OCI-LY7 (cell line): ENCODE measurements around the gene LCNL1.

Source experiments
- EZH2phosphoT487 ChIP-seq: fragments of 200-600 bp; sonication (generic); IDR thresholded peaks from 2 replicates; pipeline ENCODE4 v1.6.1; 2018; ENCODE audit warnings: low read depth, borderline replicate concordance, mild to moderate bottlenecking, mixed run types, antibody characterized with exemption, low read length, moderate library complexity, mixed read lengths
- TF ChIP-seq, protein P1 (sequence below): fragments of 200-600 bp; sonication (generic); conservative IDR thresholded peaks from 2 replicates; pipeline ENCODE4 v1.5.1; 2014; ENCODE audit warnings: mild to moderate bottlenecking, antibody characterized with exemption, low read length, moderate library complexity, mixed read lengths

DNA sequence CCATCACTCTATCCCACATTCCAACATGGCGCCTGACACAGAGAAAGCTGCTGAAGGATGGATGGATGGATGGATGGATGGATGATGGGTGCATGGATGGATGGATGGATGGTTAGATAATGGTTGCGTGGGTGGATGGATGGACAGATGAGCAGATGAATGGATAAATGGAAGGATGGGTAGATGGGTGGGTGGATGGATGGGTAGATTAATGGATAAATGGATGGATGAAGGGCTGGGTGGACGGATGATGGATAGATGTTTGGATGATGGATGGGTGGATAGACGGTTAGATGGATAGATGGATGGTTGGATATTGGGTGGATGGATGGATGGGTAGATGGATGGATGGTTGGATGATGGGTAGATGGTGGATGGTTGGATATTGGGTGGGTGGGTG lies 26.2 kb upstream of the LCNL1 start:
- TF ChIP-seq, protein P1, sequence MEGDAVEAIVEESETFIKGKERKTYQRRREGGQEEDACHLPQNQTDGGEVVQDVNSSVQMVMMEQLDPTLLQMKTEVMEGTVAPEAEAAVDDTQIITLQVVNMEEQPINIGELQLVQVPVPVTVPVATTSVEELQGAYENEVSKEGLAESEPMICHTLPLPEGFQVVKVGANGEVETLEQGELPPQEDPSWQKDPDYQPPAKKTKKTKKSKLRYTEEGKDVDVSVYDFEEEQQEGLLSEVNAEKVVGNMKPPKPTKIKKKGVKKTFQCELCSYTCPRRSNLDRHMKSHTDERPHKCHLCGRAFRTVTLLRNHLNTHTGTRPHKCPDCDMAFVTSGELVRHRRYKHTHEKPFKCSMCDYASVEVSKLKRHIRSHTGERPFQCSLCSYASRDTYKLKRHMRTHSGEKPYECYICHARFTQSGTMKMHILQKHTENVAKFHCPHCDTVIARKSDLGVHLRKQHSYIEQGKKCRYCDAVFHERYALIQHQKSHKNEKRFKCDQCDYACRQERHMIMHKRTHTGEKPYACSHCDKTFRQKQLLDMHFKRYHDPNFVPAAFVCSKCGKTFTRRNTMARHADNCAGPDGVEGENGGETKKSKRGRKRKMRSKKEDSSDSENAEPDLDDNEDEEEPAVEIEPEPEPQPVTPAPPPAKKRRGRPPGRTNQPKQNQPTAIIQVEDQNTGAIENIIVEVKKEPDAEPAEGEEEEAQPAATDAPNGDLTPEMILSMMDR: no peak
- TF ChIP-seq EZH2phosphoT487: no peak
